Neuronal stem cell (in vitro differentiated cells): Measurements from ENCODE around the gene PGLYRP1.

ENCODE experiments used
- DNase-seq: peaks from one replicate; pipeline ENCODE4 v3.0.0-alpha.2; 2013; ENCODE audit warnings: low spot score
- H2AFZ ChIP-seq: one replicate; pipeline ENCODE4 v1.6.1; 2013; ENCODE audit warnings: mild to moderate bottlenecking, low read length, inconsistent platforms
- H2AK5ac ChIP-seq: 2 replicates; pipeline ENCODE4 v1.6.1; 2013; ENCODE audit warnings: low read depth, mild to moderate bottlenecking, inconsistent platforms, low read length, moderate library complexity, mixed read lengths
- H2BK120ac ChIP-seq: 2 replicates; pipeline ENCODE4 v1.6.1; 2013; ENCODE audit warnings: low read depth, mild to moderate bottlenecking, inconsistent platforms, low read length, moderate library complexity, mixed read lengths
- H2BK12ac ChIP-seq: one replicate; pipeline ENCODE4 v1.6.1; 2013; ENCODE audit warnings: low read length, inconsistent platforms
- H2BK15ac ChIP-seq: 2 replicates; pipeline ENCODE4 v1.6.1; 2013; ENCODE audit warnings: mild to moderate bottlenecking, low read length, inconsistent platforms, mixed read lengths
- H2BK5ac ChIP-seq: one replicate; pipeline ENCODE4 v1.6.1; 2013; ENCODE audit warnings: inconsistent platforms, mild to moderate bottlenecking, low read length, moderate library complexity
- H3K14ac ChIP-seq: one replicate; pipeline ENCODE4 v1.6.1; 2013; ENCODE audit warnings: low read length, inconsistent platforms
- H3K18ac ChIP-seq: 2 replicates; pipeline ENCODE4 v1.6.1; 2013; ENCODE audit warnings: low read length, inconsistent platforms
- H3K23ac ChIP-seq: 2 replicates; pipeline ENCODE4 v1.6.1; 2013; ENCODE audit warnings: low read depth, mild to moderate bottlenecking, mixed read lengths, low read length, inconsistent platforms; ENCODE audit not compliant: poor library complexity
- H3K27ac ChIP-seq: replicated peaks from 3 replicates; pipeline ENCODE4 v1.5.1; 2013; ENCODE audit warnings: low read length, inconsistent platforms
- H3K27me3 ChIP-seq, 3 experiments: 2 replicates each; pipeline ENCODE4 v1.6.1; 2013; ENCODE audit warnings: low read length in 3 of 3, mild to moderate bottlenecking in 2 of 3, inconsistent platforms in 1 of 3, low read depth in 1 of 3, mixed read lengths in 1 of 3, moderate library complexity in 1 of 3; ENCODE audit not compliant: control insufficient read depth in 3 of 3, insufficient read depth in 3 of 3
- H3K36me3 ChIP-seq, 2 donors: replicated peaks in 1 of 2; 2 replicates each; pipeline ENCODE4 v1.6.1; 2013; ENCODE audit warnings: low read length in 2 of 2; ENCODE audit not compliant: control insufficient read depth in 2 of 2, insufficient read depth in 2 of 2
- H3K4ac ChIP-seq: 2 replicates; pipeline ENCODE4 v1.6.1; 2013; ENCODE audit warnings: inconsistent platforms, mild to moderate bottlenecking, low read length, moderate library complexity
- H3K4me1 ChIP-seq, 2 donors: 1 replicate in 1 of 2; 2 replicates in 1 of 2; pipeline ENCODE4 v1.6.1; 2013; ENCODE audit warnings: low read length in 2 of 2, low read depth in 1 of 2; ENCODE audit not compliant: control insufficient read depth in 2 of 2, insufficient read depth in 1 of 2
- H3K4me2 ChIP-seq: one replicate; pipeline ENCODE4 v1.6.1; 2013; ENCODE audit warnings: mild to moderate bottlenecking, low read length, inconsistent platforms; ENCODE audit not compliant: insufficient read depth, poor library complexity, severe bottlenecking
- H3K4me3 ChIP-seq, 2 donors: 2 replicates each; pipeline ENCODE4 v1.5.1; 2013; ENCODE audit warnings: low read length in 2 of 2, mild to moderate bottlenecking in 2 of 2, inconsistent platforms in 1 of 2, moderate library complexity in 1 of 2
- H3K79me1 ChIP-seq: one replicate; pipeline ENCODE4 v1.6.1; 2013; ENCODE audit warnings: low read depth, mild to moderate bottlenecking, inconsistent platforms, low read length, moderate library complexity
- H3K9ac ChIP-seq: one replicate; pipeline ENCODE4 v1.6.1; 2013; ENCODE audit warnings: mild to moderate bottlenecking, low read depth, low read length, inconsistent platforms; ENCODE audit not compliant: poor library complexity
- H3K9me3 ChIP-seq, 2 donors: replicated peaks in 1 of 2; 2 replicates each; pipeline versions ENCODE3 to v1.6.1; 2013; ENCODE audit warnings: low read length in 2 of 2, mild to moderate bottlenecking in 2 of 2, inconsistent platforms in 1 of 2, low read depth in 1 of 2, mixed read lengths in 1 of 2, moderate library complexity in 1 of 2; ENCODE audit not compliant: control insufficient read depth in 2 of 2, insufficient read depth in 1 of 2
- H4K8ac ChIP-seq: one replicate; pipeline ENCODE4 v1.6.1; 2013; ENCODE audit warnings: low read depth, mild to moderate bottlenecking, inconsistent platforms, low read length, moderate library complexity
- H4K91ac ChIP-seq: one replicate; pipeline ENCODE4 v1.6.1; 2013; ENCODE audit warnings: low read length, low read depth, mild to moderate bottlenecking, inconsistent platforms; ENCODE audit not compliant: poor library complexity
- WGBS, 2 donors: extraction: QIAGEN DNeasy Blood & Tissue Kit; methylation state at CpG; one replicate each; pipeline ENCODE4 v1.1.7; 2013; ENCODE audit warnings: missing lambda C conversion rate in 2 of 2, mixed read lengths in 1 of 2; ENCODE audit not compliant: insufficient read length in 2 of 2, insufficient replicate concordance in 1 of 2; ENCODE audit errors: extremely low coverage in 2 of 2; 5-methylcytosine and 5-hydroxymethylcytosine counted together

Gene PGLYRP1

DNA sequence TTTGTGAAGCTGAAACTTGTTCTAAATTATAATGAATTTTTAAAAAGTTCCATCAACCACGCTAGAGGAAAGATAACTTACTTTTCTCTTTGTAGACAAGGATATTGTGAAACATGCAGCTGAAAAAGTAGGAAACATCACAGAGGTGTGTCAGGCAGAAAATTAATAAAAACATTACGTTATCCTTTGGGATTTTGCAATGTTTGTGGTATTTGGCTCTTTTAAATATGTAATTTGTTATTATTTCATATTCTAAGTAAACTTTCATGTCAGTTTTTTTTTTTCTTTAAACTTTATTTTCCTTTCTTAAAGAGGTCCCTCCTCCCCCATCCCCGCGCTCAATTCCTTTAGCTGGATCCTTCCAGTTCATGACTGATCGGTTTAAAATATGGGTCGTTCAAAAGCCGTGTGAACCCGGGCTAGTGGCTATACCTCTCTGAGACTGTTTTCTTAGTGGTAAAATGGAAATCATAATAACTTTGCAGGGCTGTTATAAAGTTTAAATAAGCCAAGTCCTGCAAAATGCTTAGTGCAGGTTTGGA, 28.3 kb downstream of the PGLYRP1 start:
- no CpG with 5 or more reads among the region's 8 CpGs for WGBS, 2 donors
- H2BK5ac ChIP-seq: no peak overlapping the region
- H2AK5ac ChIP-seq: no peak overlapping the region
- no peak overlapping the region for H3K9ac ChIP-seq
- no peak overlapping the region for H2BK15ac ChIP-seq
- peaks cover 0 to 2% of the 10 kb centered on the region in 2 donors for H3K36me3 ChIP-seq
- H3K4me3 ChIP-seq: peak overlapping the region; percentile 23 to 73
- H4K91ac ChIP-seq: no peak overlapping the region
- no peak overlapping the region for H4K8ac ChIP-seq
- H3K27me3 ChIP-seq: no peaks in the 10 kb centered on the region
- H3K79me1 ChIP-seq: no peaks in the 10 kb centered on the region
- H3K23ac ChIP-seq: no peak overlapping the region
- H3K4ac ChIP-seq: no peak overlapping the region
- no peaks in the 10 kb centered on the region for H3K9me3 ChIP-seq
- no peak overlapping the region for H3K18ac ChIP-seq
- no peak overlapping the region for H2BK120ac ChIP-seq
- H2BK12ac ChIP-seq: no peak overlapping the region
- H3K4me1 ChIP-seq: peaks cover 3 to 7% of the 10 kb centered on the region in 2 donors
- H2AFZ ChIP-seq: peak overlapping the region; percentile 77
- H3K4me2 ChIP-seq: peak overlapping the region; percentile 51
- no peak overlapping the region for H3K14ac ChIP-seq
- H3K27ac ChIP-seq: peak overlapping the region; percentile 14
- DNase-seq: no peak

DNA sequence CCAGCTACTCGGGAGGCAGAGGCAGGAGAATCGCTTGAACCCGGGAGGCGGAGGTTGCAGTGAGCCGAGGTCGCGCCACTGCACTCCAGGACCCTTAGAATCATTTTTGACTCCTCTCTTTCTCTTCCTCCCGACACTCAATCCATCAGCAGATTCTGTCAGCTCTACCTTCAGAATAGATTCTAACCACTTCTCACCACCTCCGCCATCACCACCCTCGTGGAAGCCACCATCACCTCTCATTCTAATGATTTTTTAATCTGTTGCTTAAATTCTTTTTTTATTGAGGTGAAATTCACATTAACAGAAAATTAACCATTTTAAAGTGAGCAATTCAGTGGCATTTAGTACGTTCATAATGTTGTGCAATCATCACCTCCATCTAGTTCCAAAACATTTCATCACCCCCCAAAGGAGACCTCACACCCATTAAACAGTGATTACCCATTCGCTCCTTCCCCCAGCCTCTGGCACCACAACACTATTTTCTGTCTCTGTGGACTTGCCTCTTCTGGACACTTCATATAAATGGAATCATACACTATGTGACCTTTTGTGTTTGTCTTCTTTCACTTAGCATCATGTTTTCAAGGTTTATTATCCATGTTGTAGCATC, 32.6 kb downstream of the PGLYRP1 start:
- H3K36me3 ChIP-seq: no peaks in the 10 kb centered on the region
- no peak overlapping the region for H3K4me3 ChIP-seq
- H3K18ac ChIP-seq: no peak overlapping the region
- H3K4me2 ChIP-seq: no peak overlapping the region
- H2AFZ ChIP-seq: no peak overlapping the region
- no peak overlapping the region for H3K4ac ChIP-seq
- H2AK5ac ChIP-seq: no peak overlapping the region
- WGBS, 2 donors: no CpG with 5 or more reads among the region's 12 CpGs
- no peak for DNase-seq
- no peak overlapping the region for H2BK5ac ChIP-seq
- H3K9me3 ChIP-seq: no peaks in the 10 kb centered on the region
- H4K91ac ChIP-seq: no peak overlapping the region
- no peak overlapping the region for H2BK15ac ChIP-seq
- H4K8ac ChIP-seq: no peak overlapping the region
- no peak overlapping the region for H3K14ac ChIP-seq
- no peak overlapping the region for H3K23ac ChIP-seq
- no peaks in the 10 kb centered on the region for H3K27me3 ChIP-seq
- H3K9ac ChIP-seq: no peak overlapping the region
- H2BK120ac ChIP-seq: no peak overlapping the region
- H3K27ac ChIP-seq: no peak overlapping the region
- H3K79me1 ChIP-seq: no peaks in the 10 kb centered on the region
- H2BK12ac ChIP-seq: no peak overlapping the region
- no peaks in the 10 kb centered on the region for H3K4me1 ChIP-seq

DNA sequence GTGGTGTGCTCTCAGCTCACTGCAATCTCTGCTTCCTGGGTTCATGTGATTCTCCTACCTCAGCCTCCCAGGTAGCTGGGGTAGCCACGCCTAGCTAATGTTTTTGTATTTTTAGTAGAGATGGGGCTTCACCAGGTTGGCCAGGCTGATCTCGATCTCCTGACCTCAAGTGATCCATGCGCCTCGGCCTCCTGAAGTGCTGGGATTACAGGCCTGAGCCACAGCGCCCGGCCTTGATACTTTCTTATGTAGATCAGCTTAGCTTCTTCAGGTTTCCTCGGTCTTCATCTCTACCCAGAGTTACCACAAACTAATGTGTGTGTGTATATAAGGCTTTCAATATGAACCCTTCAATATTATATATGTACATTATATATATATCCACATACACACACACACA, 37.5 kb downstream of the PGLYRP1 start:
- H3K36me3 ChIP-seq: no peaks in the 10 kb centered on the region
- no peak overlapping the region for H3K4me2 ChIP-seq
- H3K9ac ChIP-seq: no peak overlapping the region
- no peak overlapping the region for H2AK5ac ChIP-seq
- H2BK120ac ChIP-seq: no peak overlapping the region
- no peak overlapping the region for H3K23ac ChIP-seq
- no peak overlapping the region for H4K8ac ChIP-seq
- H3K4me3 ChIP-seq: no peak overlapping the region
- no peaks in the 10 kb centered on the region for H3K79me1 ChIP-seq
- H3K27me3 ChIP-seq: no peaks in the 10 kb centered on the region
- no peak overlapping the region for H2BK12ac ChIP-seq
- H2BK5ac ChIP-seq: no peak overlapping the region
- no peak for DNase-seq
- H2BK15ac ChIP-seq: no peak overlapping the region
- no peak overlapping the region for H2AFZ ChIP-seq
- no peak overlapping the region for H3K27ac ChIP-seq
- no peaks in the 10 kb centered on the region for H3K9me3 ChIP-seq
- H4K91ac ChIP-seq: no peak overlapping the region
- no peak overlapping the region for H3K14ac ChIP-seq
- H3K18ac ChIP-seq: no peak overlapping the region
- H3K4ac ChIP-seq: no peak overlapping the region
- no CpG with 5 or more reads among the region's 7 CpGs for WGBS, 2 donors
- H3K4me1 ChIP-seq: peaks cover 0 to 4% of the 10 kb centered on the region in 2 donors

DNA sequence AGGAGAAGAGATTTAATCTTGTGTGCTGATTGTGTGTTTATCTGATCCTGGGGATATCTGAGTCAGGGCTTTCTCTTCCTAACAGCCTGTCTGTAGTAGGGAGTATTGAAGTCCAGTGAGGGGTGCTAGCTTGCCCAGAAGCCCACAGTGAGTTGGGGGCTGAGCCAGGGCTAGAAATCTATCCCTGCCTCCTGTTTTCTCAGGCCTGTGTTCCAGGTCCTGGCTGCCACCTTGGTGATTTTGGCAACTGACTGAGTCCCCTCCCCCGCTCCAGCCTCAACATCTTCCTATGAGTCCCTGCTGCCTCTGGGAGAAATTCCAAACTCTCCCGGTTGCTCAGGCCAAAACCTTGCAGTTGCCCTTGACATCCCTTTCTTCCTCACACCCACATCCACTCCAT, 41.5 kb downstream of the PGLYRP1 start:
- H2AFZ ChIP-seq: peak overlapping the region; percentile 43
- H3K9me3 ChIP-seq: no peaks in the 10 kb centered on the region
- H4K8ac ChIP-seq: no peak overlapping the region
- H3K9ac ChIP-seq: no peak overlapping the region
- no CpG with 5 or more reads among the region's 2 CpGs for WGBS, 2 donors
- H3K4ac ChIP-seq: no peak overlapping the region
- no peak overlapping the region for H3K14ac ChIP-seq
- no peak overlapping the region for H3K27ac ChIP-seq
- H2BK5ac ChIP-seq: no peak overlapping the region
- H2BK12ac ChIP-seq: no peak overlapping the region
- no peak overlapping the region for H2BK15ac ChIP-seq
- no peak overlapping the region for H2BK120ac ChIP-seq
- no peaks in the 10 kb centered on the region for H3K79me1 ChIP-seq
- no peak overlapping the region for H3K4me3 ChIP-seq
- DNase-seq: no peak
- H3K4me1 ChIP-seq: peaks cover 0 to 16% of the 10 kb centered on the region in 2 donors
- no peak overlapping the region for H3K23ac ChIP-seq
- no peaks in the 10 kb centered on the region for H3K27me3 ChIP-seq
- H3K36me3 ChIP-seq: no peaks in the 10 kb centered on the region
- no peak overlapping the region for H4K91ac ChIP-seq
- peak overlapping the region; percentile 49 for H3K18ac ChIP-seq
- peak overlapping the region; percentile 78 for H2AK5ac ChIP-seq
- no peak overlapping the region for H3K4me2 ChIP-seq
